SW 1271 (cell line): ENCODE results near the gene ZNF236.

Source experiments
- DNase-seq, 2 experiments: peaks; one replicate each; lab custom pipeline; 2025; lab: John Stamatoyannopoulos, UW

Gene ZNF236

DNA sequence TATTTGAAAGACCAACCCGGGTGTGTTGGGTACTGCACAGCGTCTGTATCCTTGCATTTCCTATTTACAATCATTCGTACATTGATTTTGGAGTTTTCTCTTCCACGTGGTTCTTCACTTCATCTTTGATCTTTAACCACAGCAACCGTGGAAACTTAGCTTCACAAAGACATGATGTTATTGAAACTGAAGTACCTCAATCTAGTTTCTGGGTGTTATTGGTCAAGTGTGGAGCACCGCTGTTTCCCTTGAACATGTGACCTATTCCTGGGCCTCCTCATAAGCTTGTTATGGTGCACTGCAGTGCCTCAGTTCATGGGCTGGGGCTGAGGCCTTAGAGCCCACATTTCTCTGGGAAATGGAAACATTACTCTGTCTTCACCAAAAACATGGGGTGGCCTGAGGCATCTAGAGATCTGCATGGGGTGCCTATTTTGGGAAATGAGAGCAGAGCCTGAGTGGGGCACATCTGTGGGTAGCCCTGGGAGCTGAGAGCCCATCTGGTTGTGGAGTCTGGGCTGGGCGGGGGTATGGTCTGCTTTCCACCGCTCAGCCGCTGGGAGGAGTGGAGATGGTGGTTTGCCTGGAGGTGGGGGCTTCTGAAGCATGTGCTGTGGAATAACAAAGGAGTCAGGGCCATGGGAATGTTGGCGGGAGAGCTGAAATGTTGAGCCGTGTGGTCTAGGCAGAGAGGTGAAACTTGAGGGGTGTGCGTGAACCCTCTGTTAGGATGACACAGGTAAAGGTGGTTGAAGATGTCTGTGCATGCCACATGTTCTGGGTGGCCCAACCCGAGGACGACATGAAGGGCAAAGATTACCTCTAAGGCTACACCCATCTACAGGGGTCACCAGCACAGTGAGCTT, 37.4 kb downstream of the ZNF236 start:
- no peak for DNase-seq

DNA sequence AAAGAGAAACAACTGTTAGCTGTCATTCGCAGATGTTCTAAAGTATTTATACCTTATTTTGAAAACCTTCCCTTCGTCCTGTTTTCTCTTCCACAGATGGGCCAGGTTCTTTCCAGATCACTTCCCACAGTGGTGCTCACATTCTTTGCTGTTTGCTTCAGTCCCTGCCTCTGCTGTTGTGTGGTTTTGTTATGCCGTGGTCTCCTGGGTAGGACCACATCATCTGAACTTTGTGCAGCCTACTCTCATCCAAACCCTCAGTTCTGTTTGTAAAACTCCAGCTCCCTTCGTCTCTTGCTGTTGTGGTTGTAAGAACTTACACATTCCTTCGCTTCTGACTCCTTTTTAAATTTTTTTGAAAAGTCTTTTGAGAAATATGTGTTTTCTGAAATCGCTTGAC, 38.1 kb downstream of the ZNF236 start:
- DNase-seq: no peak

- DNase-seq: no peak
Measured at GRCh38 chr18:76866666-76867065, 44.3 kb downstream of the ZNF236 start.

DNA sequence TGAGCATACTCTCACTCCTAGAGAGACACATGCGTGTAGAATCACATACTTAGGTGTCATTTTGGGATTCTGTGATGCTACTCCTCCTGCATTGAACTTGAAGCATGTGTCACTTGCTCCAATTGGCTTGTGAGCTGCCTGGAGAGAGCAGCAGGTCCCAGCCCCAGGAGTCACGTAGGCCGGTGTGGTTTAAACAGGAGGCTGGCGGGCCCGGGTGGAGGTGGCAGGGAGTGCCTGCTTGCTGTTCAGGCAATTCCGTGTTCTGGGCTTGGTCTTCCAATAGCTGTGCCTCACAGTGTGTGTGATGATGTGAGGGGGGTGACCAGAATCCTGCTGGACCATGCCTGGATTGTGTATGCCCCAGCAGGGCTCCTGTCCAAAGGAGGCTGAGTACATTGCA, 51.0 kb downstream of the ZNF236 start:
- no peak for DNase-seq

GRCh38 chr18:76873713-76874112, 51.4 kb downstream of the ZNF236 start:
- no peak for DNase-seq

- no peak for DNase-seq
Measured at GRCh38 chr18:76874642-76875389, 52.5 kb downstream of the ZNF236 start.

DNA sequence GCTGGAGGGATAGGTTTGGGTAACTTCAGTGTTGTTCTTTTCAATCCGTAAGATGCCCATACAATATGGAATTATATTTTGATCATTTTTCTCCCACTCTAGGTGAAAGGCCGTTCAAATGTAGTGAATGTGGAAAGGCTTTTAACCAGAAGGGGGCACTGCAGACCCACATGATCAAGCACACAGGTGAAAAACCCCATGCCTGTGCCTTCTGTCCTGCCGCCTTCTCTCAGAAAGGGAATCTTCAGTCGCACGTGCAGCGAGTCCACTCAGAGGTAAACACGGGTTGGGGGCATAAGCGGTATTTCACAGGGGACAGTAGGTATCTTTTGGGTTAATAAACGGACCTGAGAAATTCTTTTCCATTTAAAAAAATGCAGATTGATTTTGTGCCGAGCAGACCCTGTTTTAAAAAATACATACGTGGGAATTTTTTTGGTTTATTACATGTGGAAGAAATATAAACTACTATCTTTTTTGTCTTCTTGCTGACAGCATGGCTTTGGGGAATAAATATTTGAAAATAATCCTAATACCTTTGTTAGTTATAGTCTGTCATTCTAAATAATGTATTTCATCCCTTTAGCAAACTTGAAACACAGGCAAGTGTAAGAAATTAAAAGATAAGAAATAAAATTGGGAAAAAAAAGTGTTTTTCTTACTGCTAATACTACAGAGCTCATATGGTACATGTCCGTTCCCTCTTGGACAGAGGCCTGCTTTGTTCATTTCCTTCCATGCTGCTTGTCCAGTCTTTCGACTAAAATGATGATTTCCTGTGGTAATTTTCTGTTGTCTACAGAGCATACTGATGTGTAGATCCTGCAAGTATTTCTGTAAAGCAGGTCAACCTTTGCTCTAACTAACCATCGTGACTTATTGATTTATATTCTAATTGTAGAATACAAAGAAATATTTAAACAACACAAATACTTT, 53.3 kb downstream of the ZNF236 start:
- peak in 1 of 2 experiments; percentile 17 for DNase-seq

DNA sequence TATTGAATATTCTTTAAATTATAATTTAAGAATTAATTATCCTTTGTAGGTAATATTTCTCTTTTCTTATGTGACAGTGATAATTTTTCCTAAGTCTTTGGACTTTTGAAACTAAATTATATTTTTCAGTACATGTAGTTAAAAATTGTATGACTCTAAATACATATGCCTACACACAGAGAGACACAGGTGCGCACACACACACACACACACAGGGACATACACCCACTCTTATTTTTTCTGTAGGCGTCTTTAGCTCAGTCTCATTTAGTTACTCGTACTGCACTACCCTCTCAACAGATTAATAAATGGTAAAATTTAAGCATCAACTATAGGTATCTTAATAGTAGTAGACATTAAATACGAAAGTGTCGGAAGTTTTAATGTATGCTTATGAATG, 56.1 kb downstream of the ZNF236 start:
- no peak for DNase-seq

DNA sequence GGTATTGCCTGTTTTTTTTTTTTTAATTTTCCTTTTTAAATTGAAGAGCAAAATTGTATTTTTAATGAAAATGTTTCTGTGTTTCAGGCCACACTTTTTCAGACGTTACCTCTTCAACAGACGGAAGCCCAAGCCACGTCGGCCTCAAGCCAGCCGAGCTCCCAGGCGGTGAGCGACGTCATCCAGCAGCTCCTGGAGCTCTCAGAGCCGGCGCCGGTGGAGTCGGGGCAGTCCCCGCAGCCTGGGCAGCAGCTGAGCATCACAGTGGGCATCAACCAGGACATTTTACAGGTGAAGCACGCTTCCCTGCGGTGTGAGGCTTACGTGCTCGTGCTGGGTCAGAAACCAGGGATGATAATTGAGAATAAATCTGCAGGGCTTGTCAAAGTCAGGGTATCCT, 57.7 kb downstream of the ZNF236 start:
- DNase-seq: no peak

DNA sequence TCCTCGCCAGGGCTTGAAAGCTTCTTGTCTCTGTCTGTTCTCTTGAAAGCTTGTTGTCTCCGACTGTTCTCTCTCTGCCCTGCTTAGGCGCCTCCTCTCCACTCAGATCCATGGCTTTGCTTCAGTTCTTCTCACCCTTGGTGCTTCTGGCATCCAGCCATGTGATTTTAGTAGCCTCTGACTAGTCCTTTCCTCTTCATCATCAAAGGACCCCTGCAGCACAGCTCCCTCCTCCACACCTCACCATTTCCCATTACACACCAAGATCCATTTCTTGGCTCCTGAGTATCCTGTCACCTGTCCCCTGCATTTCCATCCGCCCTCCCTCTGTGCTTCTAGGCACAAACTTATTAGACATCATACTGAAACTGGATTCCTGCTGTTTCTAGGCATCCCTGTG, 59.4 kb downstream of the ZNF236 start:
- DNase-seq: no peak

GRCh38 chr18:76882146-76882545, 59.8 kb downstream of the ZNF236 start:
- DNase-seq: no peak

- DNase-seq: no peak
Measured at GRCh38 chr18:76885001-76885400, 62.6 kb downstream of the ZNF236 start.

DNA sequence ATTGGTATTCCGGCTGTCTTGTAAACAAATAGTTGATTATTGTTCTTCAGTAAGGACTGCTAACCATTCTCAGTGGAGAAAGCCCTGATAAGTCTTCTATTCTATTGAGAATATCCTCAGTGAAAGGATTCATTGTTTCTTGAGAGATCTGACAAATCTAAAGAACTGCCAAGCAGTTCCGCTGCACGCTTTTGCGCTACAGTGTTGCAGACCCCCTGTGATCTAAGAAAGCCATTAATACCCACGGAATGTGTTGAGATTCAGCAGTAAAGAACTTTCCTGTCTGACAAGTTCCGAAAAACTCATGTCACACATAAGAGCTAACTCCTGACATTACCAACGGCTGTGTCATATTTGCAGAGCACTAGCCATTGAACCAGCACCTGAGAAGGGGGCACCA, 63.8 kb downstream of the ZNF236 start:
- DNase-seq: no peak

- DNase-seq: no peak
Measured at GRCh38 chr18:76889091-76889699, 66.8 kb downstream of the ZNF236 start.

- no peak for DNase-seq
Measured at GRCh38 chr18:76892832-76893231, 70.5 kb downstream of the ZNF236 start.

GRCh38 chr18:76894566-76895346, 72.4 kb downstream of the ZNF236 start:
- no peak for DNase-seq

GRCh38 chr18:76895498-76895897, 73.1 kb downstream of the ZNF236 start:
- no peak for DNase-seq

- no peak for DNase-seq
Measured at GRCh38 chr18:76896677-76897076, 74.3 kb downstream of the ZNF236 start.

- DNase-seq: no peak
Measured at GRCh38 chr18:76897257-76897656, 74.9 kb downstream of the ZNF236 start.

DNA sequence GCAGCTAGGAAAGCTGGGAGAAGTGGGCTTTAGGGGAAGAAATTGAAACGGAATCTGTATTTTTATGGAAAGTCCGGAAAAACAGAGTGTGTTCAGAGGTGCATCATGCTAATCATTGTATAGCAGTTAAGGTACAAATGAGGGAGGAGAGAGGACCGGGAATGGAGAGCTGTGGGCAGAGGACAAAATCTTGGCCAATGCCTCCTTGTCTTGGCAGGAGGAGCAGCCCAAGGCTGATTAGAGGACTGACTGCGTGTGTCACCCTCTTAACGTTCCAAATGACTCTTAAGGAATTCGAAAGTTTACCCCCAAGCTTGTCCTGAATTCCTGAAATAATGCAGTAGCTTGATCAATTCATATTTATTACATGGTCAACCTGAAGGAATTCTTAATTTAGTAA, 81.0 kb downstream of the ZNF236 start:
- DNase-seq: no peak

DNA sequence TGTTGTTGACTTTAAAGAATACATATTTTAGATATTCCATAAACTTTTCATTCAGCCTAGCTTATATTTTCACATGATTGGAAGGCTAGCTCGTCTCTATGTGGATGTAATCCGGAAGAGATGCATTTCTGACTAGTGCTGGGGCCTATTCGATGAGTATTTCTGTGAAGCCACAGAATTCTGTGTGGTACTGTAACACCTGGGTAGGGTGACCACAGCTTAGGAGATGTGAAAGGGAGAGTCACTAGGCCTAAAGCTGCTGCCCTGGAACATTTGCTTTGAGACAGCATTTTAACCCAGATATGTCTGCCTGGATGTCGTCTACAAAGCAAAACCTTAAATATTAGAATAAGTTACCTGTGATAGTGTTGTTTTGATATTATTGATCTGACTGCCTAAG, 83.5 kb downstream of the ZNF236 start:
- no peak for DNase-seq
